Measurements from ENCODE around the gene ATP2B1.

The ATP2B1 gene

GRCh38 chr12:89692439-89692838 is 16.2 kb downstream of the ATP2B1 start:
- no peak for DNase-seq (ENCODE audit: low spot score)

- no peak for DNase-seq (ENCODE audit: low spot score)
Observed at GRCh38 chr12:89691659-89692058, 17.0 kb downstream of the ATP2B1 start.

- no peak for DNase-seq (ENCODE audit: low spot score)
Observed at GRCh38 chr12:89690925-89691324, 17.7 kb downstream of the ATP2B1 start.

GRCh38 chr12:89689306-89689705 is 19.3 kb downstream of the ATP2B1 start:
- no peak for DNase-seq (ENCODE audit: low spot score)

GRCh38 chr12:89686311-89686710 is 22.3 kb downstream of the ATP2B1 start:
- no peak for DNase-seq (ENCODE audit: low spot score)

- DNase-seq (ENCODE audit: low spot score) = no peak
Observed at GRCh38 chr12:89685363-89685972, 23.2 kb downstream of the ATP2B1 start.

GRCh38 chr12:89684136-89684535 is 24.5 kb downstream of the ATP2B1 start:
- DNase-seq (ENCODE audit: low spot score) = no peak

- DNase-seq (ENCODE audit: low spot score) = no peak
Observed at GRCh38 chr12:89682284-89682683, 26.4 kb downstream of the ATP2B1 start.

- DNase-seq (ENCODE audit: low spot score) = no peak
Observed at GRCh38 chr12:89680409-89680808, 28.2 kb downstream of the ATP2B1 start.

GRCh38 chr12:89679631-89680030 is 29.0 kb downstream of the ATP2B1 start:
- DNase-seq (ENCODE audit: low spot score) = no peak

- no peak for DNase-seq (ENCODE audit: low spot score)
Observed at GRCh38 chr12:89678225-89678624, 30.4 kb downstream of the ATP2B1 start.

- no peak for DNase-seq (ENCODE audit: low spot score)
Observed at GRCh38 chr12:89676930-89677329, 31.7 kb downstream of the ATP2B1 start.

GRCh38 chr12:89674326-89674942 is 34.2 kb downstream of the ATP2B1 start:
- DNase-seq (ENCODE audit: low spot score) = no peak

- no peak for DNase-seq (ENCODE audit: low spot score)
Observed at GRCh38 chr12:89673603-89674002, 35.0 kb downstream of the ATP2B1 start.

- no peak for DNase-seq (ENCODE audit: low spot score)
Observed at GRCh38 chr12:89672589-89672979, 36.1 kb downstream of the ATP2B1 start.

- DNase-seq (ENCODE audit: low spot score) = no peak
Observed at GRCh38 chr12:89671469-89671868, 37.2 kb downstream of the ATP2B1 start.

GRCh38 chr12:89669197-89669596 is 39.4 kb downstream of the ATP2B1 start:
- DNase-seq (ENCODE audit: low spot score) = no peak

- DNase-seq (ENCODE audit: low spot score) = no peak
Observed at GRCh38 chr12:89665556-89665955, 43.1 kb downstream of the ATP2B1 start.

GRCh38 chr12:89664441-89664840 is 44.2 kb downstream of the ATP2B1 start:
- no peak for DNase-seq (ENCODE audit: low spot score)

GRCh38 chr12:89663577-89664357 is 44.9 kb downstream of the ATP2B1 start:
- no peak for DNase-seq (ENCODE audit: low spot score)

- DNase-seq (ENCODE audit: low spot score) = no peak
Observed at GRCh38 chr12:89662623-89663022, 46.0 kb downstream of the ATP2B1 start.

- no peak for DNase-seq (ENCODE audit: low spot score)
Observed at GRCh38 chr12:89661706-89662330, 46.8 kb downstream of the ATP2B1 start.

GRCh38 chr12:89657739-89658138 is 50.9 kb downstream of the ATP2B1 start:
- no peak for DNase-seq (ENCODE audit: low spot score)
